ENCODE results near the gene E2F4. TPM values are rescaled to one million over a fixed set of nuclear protein-coding genes. Genes with fewer than 3 reads are reported as not detected.
A peak's percentile ranks its signal among the peaks of the same experiment; 100 is the strongest.

Gene E2F4
- total and polyA plus RNA-seq, 10 of the 15 experiments (the other 5 are each of a cell fraction or from before 2014, with no cell fraction given): 11.7 to 132 (median 95.9) TPM

DNA sequence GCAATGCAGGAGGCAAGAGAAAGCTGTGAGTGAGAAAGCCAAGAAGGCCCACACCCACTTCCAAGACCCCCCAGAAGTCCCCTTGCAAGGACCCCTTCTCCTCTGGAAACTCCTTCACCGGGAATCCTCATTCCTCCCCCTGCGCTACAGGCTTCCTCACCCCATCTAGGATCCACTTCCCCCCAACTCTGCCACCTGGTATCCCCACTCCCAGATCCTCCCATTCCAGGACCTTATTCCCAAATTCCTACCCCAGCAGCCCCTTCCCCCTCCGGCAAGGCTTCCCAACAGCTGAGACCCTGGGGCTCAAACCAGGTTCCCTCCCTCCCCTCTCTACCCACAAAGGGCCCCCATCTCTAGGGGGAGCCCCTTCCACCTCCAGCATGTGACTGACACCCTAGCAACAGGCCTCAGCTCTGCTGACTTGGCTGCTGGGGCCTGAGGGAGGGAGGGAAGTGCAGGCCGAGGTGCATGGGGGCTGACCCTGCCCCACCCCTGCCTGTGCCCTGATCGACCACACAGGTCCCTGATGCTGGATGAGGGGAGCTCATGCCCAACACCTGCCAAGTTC, 25.3 kb upstream of the E2F4 start (continued):
- TF ChIP-seq, protein P1, sequence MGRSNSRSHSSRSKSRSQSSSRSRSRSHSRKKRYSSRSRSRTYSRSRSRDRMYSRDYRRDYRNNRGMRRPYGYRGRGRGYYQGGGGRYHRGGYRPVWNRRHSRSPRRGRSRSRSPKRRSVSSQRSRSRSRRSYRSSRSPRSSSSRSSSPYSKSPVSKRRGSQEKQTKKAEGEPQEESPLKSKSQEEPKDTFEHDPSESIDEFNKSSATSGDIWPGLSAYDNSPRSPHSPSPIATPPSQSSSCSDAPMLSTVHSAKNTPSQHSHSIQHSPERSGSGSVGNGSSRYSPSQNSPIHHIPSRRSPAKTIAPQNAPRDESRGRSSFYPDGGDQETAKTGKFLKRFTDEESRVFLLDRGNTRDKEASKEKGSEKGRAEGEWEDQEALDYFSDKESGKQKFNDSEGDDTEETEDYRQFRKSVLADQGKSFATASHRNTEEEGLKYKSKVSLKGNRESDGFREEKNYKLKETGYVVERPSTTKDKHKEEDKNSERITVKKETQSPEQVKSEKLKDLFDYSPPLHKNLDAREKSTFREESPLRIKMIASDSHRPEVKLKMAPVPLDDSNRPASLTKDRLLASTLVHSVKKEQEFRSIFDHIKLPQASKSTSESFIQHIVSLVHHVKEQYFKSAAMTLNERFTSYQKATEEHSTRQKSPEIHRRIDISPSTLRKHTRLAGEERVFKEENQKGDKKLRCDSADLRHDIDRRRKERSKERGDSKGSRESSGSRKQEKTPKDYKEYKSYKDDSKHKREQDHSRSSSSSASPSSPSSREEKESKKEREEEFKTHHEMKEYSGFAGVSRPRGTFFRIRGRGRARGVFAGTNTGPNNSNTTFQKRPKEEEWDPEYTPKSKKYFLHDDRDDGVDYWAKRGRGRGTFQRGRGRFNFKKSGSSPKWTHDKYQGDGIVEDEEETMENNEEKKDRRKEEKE (IDR thresholded peaks at IDR 0.05): no peak
- TF ChIP-seq SRF (IDR thresholded peaks at IDR 0.05; ENCODE audit: low read depth in 2 of 2, low read length in 2 of 2) (no peak), SUPT20H (IDR thresholded peaks at IDR 0.05; ENCODE audit: borderline replicate concordance, control insufficient read depth, low read depth, low read length) (no peak), CBX5 (IDR thresholded peaks at IDR 0.05; ENCODE audit: low read depth) (no peak), SMARCA5 (IDR thresholded peaks at IDR 0.05) (no peak), MYB (IDR thresholded peaks at IDR 0.05; ENCODE audit: borderline replicate concordance, low read depth, low read length) (no peak), POLR2A (IDR thresholded peaks at IDR 0.05; ENCODE audit: low read depth, low read length) (no peak), NFIC (IDR thresholded peaks at IDR 0.05; ENCODE audit: low read depth, low read length) (no peak), NR2C2 (IDR thresholded peaks at IDR 0.05; ENCODE audit: borderline replicate concordance, control insufficient read depth, insufficient read length, low read depth) (no peak), NFYA (IDR thresholded peaks at IDR 0.05; ENCODE audit: borderline replicate concordance, low read depth, low read length) (no peak)
- TF ChIP-seq, protein P2, sequence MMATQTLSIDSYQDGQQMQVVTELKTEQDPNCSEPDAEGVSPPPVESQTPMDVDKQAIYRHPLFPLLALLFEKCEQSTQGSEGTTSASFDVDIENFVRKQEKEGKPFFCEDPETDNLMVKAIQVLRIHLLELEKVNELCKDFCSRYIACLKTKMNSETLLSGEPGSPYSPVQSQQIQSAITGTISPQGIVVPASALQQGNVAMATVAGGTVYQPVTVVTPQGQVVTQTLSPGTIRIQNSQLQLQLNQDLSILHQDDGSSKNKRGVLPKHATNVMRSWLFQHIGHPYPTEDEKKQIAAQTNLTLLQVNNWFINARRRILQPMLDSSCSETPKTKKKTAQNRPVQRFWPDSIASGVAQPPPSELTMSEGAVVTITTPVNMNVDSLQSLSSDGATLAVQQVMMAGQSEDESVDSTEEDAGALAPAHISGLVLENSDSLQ (IDR thresholded peaks at IDR 0.05): peak; percentile 86
- TF ChIP-seq, protein P3, sequence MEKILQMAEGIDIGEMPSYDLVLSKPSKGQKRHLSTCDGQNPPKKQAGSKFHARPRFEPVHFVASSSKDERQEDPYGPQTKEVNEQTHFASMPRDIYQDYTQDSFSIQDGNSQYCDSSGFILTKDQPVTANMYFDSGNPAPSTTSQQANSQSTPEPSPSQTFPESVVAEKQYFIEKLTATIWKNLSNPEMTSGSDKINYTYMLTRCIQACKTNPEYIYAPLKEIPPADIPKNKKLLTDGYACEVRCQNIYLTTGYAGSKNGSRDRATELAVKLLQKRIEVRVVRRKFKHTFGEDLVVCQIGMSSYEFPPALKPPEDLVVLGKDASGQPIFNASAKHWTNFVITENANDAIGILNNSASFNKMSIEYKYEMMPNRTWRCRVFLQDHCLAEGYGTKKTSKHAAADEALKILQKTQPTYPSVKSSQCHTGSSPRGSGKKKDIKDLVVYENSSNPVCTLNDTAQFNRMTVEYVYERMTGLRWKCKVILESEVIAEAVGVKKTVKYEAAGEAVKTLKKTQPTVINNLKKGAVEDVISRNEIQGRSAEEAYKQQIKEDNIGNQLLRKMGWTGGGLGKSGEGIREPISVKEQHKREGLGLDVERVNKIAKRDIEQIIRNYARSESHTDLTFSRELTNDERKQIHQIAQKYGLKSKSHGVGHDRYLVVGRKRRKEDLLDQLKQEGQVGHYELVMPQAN (conservative IDR thresholded peaks at IDR 0.05): no peak
- TF ChIP-seq, protein P4, sequence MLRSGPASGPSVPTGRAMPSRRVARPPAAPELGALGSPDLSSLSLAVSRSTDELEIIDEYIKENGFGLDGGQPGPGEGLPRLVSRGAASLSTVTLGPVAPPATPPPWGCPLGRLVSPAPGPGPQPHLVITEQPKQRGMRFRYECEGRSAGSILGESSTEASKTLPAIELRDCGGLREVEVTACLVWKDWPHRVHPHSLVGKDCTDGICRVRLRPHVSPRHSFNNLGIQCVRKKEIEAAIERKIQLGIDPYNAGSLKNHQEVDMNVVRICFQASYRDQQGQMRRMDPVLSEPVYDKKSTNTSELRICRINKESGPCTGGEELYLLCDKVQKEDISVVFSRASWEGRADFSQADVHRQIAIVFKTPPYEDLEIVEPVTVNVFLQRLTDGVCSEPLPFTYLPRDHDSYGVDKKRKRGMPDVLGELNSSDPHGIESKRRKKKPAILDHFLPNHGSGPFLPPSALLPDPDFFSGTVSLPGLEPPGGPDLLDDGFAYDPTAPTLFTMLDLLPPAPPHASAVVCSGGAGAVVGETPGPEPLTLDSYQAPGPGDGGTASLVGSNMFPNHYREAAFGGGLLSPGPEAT (IDR thresholded peaks at IDR 0.05; ENCODE audit: low read depth): peak; percentile 63; the same call in 1 of the 2 replicates
- TF ChIP-seq, protein P5, sequence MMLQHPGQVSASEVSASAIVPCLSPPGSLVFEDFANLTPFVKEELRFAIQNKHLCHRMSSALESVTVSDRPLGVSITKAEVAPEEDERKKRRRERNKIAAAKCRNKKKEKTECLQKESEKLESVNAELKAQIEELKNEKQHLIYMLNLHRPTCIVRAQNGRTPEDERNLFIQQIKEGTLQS (IDR thresholded peaks at IDR 0.05; ENCODE audit: borderline replicate concordance, extremely low read depth, low read depth, low read length): no peak
- TF ChIP-seq, protein P6, sequence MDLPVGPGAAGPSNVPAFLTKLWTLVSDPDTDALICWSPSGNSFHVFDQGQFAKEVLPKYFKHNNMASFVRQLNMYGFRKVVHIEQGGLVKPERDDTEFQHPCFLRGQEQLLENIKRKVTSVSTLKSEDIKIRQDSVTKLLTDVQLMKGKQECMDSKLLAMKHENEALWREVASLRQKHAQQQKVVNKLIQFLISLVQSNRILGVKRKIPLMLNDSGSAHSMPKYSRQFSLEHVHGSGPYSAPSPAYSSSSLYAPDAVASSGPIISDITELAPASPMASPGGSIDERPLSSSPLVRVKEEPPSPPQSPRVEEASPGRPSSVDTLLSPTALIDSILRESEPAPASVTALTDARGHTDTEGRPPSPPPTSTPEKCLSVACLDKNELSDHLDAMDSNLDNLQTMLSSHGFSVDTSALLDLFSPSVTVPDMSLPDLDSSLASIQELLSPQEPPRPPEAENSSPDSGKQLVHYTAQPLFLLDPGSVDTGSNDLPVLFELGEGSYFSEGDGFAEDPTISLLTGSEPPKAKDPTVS (IDR thresholded peaks at IDR 0.05; ENCODE audit: low read depth, low read length): no peak
- TF ChIP-seq, protein P7, sequence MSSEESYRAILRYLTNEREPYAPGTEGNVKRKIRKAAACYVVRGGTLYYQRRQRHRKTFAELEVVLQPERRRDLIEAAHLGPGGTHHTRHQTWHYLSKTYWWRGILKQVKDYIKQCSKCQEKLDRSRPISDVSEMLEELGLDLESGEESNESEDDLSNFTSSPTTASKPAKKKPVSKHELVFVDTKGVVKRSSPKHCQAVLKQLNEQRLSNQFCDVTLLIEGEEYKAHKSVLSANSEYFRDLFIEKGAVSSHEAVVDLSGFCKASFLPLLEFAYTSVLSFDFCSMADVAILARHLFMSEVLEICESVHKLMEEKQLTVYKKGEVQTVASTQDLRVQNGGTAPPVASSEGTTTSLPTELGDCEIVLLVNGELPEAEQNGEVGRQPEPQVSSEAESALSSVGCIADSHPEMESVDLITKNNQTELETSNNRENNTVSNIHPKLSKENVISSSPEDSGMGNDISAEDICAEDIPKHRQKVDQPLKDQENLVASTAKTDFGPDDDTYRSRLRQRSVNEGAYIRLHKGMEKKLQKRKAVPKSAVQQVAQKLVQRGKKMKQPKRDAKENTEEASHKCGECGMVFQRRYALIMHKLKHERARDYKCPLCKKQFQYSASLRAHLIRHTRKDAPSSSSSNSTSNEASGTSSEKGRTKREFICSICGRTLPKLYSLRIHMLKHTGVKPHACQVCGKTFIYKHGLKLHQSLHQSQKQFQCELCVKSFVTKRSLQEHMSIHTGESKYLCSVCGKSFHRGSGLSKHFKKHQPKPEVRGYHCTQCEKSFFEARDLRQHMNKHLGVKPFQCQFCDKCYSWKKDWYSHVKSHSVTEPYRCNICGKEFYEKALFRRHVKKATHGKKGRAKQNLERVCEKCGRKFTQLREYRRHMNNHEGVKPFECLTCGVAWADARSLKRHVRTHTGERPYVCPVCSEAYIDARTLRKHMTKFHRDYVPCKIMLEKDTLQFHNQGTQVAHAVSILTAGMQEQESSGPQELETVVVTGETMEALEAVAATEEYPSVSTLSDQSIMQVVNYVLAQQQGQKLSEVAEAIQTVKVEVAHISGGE (CRISPR knock-in tag; IDR thresholded peaks at IDR 0.05): no peak
